Muscle of back (tissue), 13 donors: Measurements from ENCODE around the gene ANLN. TPM values are rescaled to one million over a fixed set of nuclear protein-coding genes. Genes with fewer than 3 reads are reported as not detected.
A peak's percentile ranks its signal among the peaks of the same experiment; 100 is the strongest.

Experiments used
- DNase-seq, 3 donors: peaks; one replicate each; pipeline versions ENCODE4 v3.0.0 to v3.0.0-alpha.2; 2013
- long read RNA-seq, 9 donors: transcript quantifications; one replicate each; lab custom pipeline, GENCODE V29; 2026
- polyA plus RNA-seq, 10 donors: library from polyadenylated mRNA; unstranded; fragments of 120-200 nt; gene quantifications; one replicate each; pipeline ENCODE4 v1.2.1, GENCODE V29; 2013; ENCODE audit not compliant: insufficient read length in 10 of 10

ANLN gene
- 10 to 100 TPM; 17.0 to 40.9 (median 27.8) TPM for polyA plus RNA-seq
- long read RNA-seq, donor 1, partial matches to known transcripts, result 5 of 6 reads
- long read RNA-seq, donor 1, other reads (novel, unspliced or antisense), result 0 of 6 reads
- long read RNA-seq, donor 2, full-length matches to known transcripts, result 1 of 1 reads
- long read RNA-seq, donor 2, partial matches to known transcripts, result 0 of 1 reads
- long read RNA-seq, donor 2, other reads (novel, unspliced or antisense), result 0 of 1 reads
- long read RNA-seq, donor 3, result 0 reads
- long read RNA-seq, donor 4, result 0 reads
- long read RNA-seq, donor 5, result 0 reads
- long read RNA-seq, donor 6, full-length matches to known transcripts, result 2 of 2 reads
- long read RNA-seq, donor 6, partial matches to known transcripts, result 0 of 2 reads
- long read RNA-seq, donor 6, other reads (novel, unspliced or antisense), result 0 of 2 reads
- long read RNA-seq, donor 7, partial matches to known transcripts, result 6 of 6 reads
- long read RNA-seq, donor 7, other reads (novel, unspliced or antisense), result 0 of 6 reads
- long read RNA-seq, donor 8, result 0 reads
- long read RNA-seq, donor 9, result 0 reads

DNA sequence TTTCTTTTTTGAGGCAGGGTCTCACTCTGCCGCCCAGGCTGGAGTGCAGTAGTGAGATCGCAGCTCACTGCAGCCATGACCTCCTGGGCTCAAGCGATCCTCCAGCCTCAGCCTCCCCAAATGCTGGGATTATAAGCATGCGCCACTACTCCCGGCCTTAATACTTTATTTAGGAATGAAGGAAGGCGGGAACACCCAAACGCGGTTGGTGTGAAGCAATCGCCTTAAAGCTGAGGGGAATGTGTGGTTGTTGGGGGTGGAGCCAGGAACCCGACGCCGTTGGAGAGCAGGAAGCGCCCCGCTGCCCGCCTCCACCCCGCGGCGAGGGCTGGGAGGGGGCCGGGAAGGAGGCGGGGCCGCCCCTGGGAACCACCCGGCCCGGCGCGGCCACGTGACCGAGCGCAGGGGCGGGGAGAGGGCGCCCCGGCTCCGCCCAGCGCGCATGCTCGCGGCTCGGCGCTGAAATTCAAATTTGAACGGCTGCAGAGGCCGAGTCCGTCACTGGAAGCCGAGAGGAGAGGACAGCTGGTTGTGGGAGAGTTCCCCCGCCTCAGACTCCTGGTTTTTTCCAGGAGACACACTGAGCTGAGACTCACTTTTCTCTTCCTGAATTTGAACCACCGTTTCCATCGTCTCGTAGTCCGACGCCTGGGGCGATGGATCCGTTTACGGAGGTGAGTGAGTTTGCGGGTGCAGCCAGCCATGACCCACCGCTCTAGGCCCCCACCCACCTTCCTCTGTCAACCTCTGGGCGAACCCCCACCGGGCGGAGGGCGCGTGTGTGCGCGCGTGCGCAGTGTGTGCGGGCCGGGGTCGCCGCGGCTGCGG is at the start of gene ANLN:
Gene ANLN (plus strand): TSS at position 492 of the 828 bp plus-strand sequence. CDS start 165 bp downstream, at position 657.
- DNase-seq, result peak; percentile 93 to 96 (median 96)

DNA sequence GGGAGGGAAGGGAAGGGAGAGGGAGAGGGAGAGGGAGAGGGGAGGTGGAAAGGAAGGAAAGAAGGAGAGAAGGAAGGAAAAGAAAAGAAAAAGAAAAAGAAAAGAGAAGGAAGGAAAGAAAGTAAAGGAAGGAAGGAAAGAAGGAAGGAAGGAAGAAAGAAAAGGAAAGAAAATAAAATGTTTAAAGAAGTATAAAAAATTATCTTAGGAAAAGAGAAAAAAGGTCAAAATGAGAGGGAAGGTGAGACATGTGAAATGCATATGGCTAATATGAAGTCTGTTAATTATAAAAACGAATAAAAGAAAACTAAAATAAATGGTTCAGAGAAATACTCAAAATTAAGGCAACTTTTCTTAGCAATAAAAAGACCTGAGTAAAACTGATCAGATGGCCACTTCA is 46.1 kb upstream of the ANLN start:
- no peak for DNase-seq

DNA sequence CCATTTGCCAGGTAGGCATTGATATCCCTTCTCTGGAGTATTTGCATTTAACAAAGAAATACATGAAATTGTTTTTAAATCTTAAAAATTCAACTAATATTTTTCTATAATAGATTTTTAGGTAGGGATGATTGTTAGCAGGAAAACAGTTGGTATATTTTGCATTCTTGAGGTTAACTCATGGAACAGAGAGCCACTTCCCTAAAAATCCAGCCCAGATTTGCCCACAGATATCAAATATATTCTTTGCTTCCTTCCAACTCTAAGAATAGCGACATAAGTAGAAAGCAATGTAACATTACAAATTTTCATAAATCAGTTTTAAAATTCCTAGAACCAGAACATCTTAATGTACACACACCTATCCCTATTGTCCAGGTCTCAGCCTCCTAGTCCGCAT is 45.0 kb upstream of the ANLN start:
- no peak for DNase-seq

DNA sequence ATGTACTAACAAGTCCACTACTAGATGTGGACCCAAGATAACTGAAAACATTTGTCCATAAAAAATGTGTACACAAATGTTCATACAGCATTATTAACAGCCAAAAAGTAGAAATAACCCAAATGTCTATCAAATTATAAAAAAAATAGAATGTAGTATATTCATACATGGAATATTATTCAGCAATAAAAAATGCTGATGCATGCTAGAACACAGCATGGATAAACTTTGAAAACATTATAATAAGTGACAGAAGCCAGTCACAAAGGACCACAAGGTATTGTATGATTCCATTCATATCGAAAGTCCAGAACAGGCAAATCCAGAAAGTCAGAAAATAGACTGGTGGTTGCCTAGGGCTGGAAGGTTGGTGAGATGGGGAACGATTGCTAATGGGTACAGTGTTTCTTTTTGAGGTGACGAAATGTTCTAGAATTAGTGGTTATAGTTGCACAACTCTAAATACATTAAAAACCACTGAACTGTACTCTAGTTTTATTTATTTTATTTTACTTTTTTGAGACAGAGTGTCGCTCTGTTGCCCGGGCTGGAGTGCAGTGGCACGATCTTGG is 43.3 kb upstream of the ANLN start:
- DNase-seq, result no peak

GRCh38 chr7:36348256-36348655 is 41.4 kb upstream of the ANLN start:
- DNase-seq, result peak in 2 of 3 donors; percentile 10 to 20

GRCh38 chr7:36348771-36349170 is 40.9 kb upstream of the ANLN start:
- DNase-seq, result no peak

DNA sequence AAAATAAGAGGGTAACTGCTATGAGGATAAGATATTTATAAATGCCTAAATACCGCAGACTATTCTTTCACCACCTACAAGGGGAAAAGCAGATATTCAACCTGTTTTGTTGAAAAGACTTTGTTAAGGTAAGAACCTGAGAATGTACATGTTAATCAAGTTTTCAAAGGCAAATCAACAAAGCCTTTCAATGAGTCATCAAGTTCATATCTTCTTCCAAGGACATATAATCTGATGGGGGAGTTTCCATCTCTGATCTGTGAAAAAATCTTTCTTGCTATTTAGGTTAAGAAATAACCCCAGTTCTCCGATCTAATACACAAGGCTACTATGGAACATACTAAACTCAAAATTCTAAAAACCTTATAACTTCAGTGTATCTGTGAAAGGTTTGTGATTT is 40.0 kb upstream of the ANLN start:
- no peak for DNase-seq

- DNase-seq, result no peak
Measured at GRCh38 chr7:36355490-36355889, 34.2 kb upstream of the ANLN start.

- DNase-seq, result no peak
Measured at GRCh38 chr7:36357054-36357453, 32.6 kb upstream of the ANLN start.

GRCh38 chr7:36358589-36358988 is 31.1 kb upstream of the ANLN start:
- no peak for DNase-seq

DNA sequence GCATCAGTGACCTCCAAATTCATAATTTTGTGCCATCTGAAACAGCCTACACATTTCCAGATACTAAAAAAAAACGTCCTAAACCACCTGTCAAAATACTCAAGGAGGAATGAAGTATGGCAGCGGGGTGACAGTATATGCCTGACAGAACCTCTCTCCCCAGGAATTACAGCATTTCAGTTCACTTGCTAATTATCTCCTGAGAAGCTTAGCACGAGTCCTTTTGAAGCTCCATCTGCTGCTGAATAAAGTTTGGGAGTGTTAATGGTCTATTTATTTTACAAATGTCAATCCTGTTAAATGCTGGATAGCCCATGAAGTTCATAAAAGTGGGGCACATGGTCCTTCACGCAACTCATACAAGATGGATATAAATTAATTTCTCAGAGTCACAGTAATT is 29.4 kb upstream of the ANLN start:
- no peak for DNase-seq

DNA sequence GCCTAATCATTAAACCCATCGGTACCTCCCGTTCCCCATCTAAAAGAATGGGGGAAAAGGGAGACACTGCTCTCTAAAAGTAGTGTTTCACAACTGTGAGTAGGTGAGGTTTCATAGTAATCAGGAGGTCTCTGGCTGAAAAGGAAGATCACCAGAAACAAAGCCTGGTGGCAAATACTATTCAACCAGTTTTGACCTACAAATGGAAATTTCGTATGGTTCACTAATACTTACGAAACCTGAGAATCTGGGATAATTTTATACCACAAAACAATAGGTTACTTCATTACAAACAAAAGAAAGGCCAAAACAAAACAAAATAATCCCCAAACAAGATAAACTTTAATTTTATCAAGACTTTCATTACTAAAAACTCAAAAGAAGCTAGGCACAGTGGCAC is 28.4 kb upstream of the ANLN start:
- DNase-seq, result no peak

DNA sequence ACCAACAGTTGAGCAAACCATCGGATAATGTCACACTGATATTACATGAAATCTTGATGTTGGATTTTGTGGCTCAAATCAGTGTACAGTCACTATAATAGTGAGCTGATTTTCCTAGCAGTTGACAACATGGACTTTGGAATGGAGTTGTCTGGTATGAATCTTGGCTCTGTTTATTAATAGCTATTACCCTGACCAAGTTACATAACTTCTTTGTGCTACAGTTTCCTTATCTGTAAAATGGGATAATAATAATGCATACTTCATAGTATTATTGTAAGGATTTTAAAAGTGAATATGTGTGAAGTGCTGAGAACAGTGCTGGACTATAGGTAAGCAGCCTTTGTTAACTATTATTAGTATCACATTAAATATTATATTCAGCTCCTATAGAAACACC is 26.1 kb upstream of the ANLN start:
- DNase-seq, result no peak

GRCh38 chr7:36366005-36366717 is 23.5 kb upstream of the ANLN start:
- no peak for DNase-seq

DNA sequence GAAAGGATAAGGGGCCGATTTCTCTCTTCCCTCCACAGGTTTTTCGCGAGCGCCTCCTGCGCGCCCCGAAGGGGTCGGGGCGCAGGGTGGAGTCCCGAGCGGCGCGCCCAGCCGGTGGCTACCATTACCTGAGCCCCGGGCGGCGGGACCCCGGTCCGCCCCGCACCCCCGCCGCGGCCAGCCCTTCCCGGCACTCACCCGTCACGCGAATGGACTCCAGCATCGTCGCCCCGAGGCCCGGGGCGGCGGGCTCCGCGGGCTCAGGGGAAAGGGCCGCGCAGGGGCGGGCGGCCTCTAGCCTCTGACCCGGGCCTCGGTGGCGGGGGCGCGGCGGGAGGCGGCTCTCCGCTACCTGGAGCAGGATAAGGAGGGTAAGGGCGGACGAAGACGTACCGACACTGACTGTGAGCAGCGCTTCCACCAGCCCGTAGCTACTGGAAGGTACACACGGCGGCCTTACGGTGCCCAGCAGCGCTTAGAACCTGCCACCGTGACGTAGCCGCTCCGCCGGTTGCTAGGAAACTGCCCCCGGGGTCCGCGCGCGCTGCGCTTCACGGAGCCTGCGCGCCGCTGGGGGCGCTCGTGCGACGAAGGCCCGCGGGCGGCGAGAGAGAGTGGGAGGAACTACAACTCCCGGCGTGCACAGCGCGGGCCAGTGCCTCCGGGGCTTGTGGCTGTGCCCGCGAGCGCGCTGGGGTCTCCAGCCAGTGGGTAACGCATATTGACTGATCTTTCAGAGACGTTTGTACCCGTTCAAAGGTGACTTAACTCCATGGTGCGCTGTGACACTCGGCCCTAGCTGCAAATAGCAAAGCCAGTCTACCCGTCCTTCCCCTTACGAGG is 22.7 kb upstream of the ANLN start:
- peak; percentile 81 to 94 (median 93) for DNase-seq

- DNase-seq, result no peak
Measured at GRCh38 chr7:36367561-36368077, 22.0 kb upstream of the ANLN start.

DNA sequence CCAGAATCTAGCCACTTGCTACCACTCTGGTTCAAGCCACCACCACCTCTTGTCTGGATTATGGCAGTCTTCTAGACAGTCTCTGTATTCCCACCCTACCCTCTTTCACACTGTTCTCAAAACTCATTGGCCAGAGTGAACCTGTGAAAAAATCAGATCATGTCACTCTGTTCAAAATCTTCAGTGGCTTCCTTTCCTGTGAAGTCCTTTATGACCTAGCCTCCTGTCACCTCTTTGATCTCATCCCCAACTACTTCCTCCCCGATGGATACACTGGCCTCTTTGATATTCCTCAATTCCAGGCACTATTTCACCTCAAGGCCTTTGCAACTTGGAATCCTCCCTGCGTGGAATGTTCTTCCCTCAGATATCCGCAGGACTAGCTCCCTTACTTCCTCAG is 21.2 kb upstream of the ANLN start:
- no peak for DNase-seq

- no peak for DNase-seq
Measured at GRCh38 chr7:36369171-36369570, 20.5 kb upstream of the ANLN start.

- no peak for DNase-seq
Measured at GRCh38 chr7:36370046-36370445, 19.6 kb upstream of the ANLN start.

- DNase-seq, result no peak
Measured at GRCh38 chr7:36372156-36372555, 17.5 kb upstream of the ANLN start.
